HG03108 (cell line): ENCODE measurements around the gene UGT2A1.

Experiments used
- ATAC-seq: cut with Tn5 transposase; IDR thresholded peaks from one replicate; pipeline ENCODE4 v1.9.1; 2021; ENCODE audit warnings: moderate library complexity; ENCODE audit not compliant: unreplicated experiment

UGT2A1 gene

GRCh38 chr4:69591364-69591763 lies 61.7 kb downstream of the UGT2A1 start:
- ATAC-seq = no peak

- no peak for ATAC-seq
These were observed 63.2 kb downstream of the UGT2A1 start for GRCh38 chr4:69589884-69590283.

GRCh38 chr4:69584135-69584534 lies 68.9 kb downstream of the UGT2A1 start:
- ATAC-seq = no peak

- ATAC-seq = no peak
These were observed 69.5 kb downstream of the UGT2A1 start for GRCh38 chr4:69583543-69583942.

GRCh38 chr4:69577245-69577644 lies 75.8 kb downstream of the UGT2A1 start:
- no peak for ATAC-seq

GRCh38 chr4:69576251-69576877 lies 76.7 kb downstream of the UGT2A1 start:
- ATAC-seq = no peak

GRCh38 chr4:69568787-69569186 lies 84.3 kb downstream of the UGT2A1 start:
- ATAC-seq = no peak

- ATAC-seq = no peak
These were observed 89.6 kb downstream of the UGT2A1 start for GRCh38 chr4:69563424-69563823.

GRCh38 chr4:69549651-69550050 lies 103.4 kb downstream of the UGT2A1 start:
- no peak for ATAC-seq

GRCh38 chr4:69546134-69546765 lies 106.8 kb downstream of the UGT2A1 start:
- ATAC-seq = no peak
